Parathyroid adenoma (tissue), 2 donors: ENCODE measurements around the gene SUB1.

Experiments used
- H2AFZ ChIP-seq: fragments of 300-600 bp; sonication (generic); one replicate; pipeline ENCODE4 v1.7.0; 2017; ENCODE audit warnings: antibody characterized with exemption, mild to moderate bottlenecking
- H3K27ac ChIP-seq: fragments of 300-600 bp; sonication (generic); one replicate; pipeline ENCODE4 v1.7.0; 2017
- H3K27me3 ChIP-seq: fragments of 300-600 bp; sonication (generic); one replicate; pipeline ENCODE4 v1.7.0; 2017; ENCODE audit warnings: low read length; ENCODE audit not compliant: control insufficient read depth, insufficient read depth
- H3K36me3 ChIP-seq: fragments of 300-600 bp; sonication (generic); one replicate; pipeline ENCODE4 v1.7.0; 2017; ENCODE audit warnings: low read length; ENCODE audit not compliant: control insufficient read depth, insufficient read depth
- H3K4me1 ChIP-seq: fragments of 300-600 bp; sonication (generic); one replicate; pipeline ENCODE4 v1.7.0; 2017; ENCODE audit warnings: control low read depth
- H3K4me2 ChIP-seq: fragments of 300-600 bp; sonication (generic); one replicate; pipeline ENCODE4 v1.7.0; 2017; ENCODE audit warnings: low read length
- H3K4me3 ChIP-seq: fragments of 300-600 bp; sonication (generic); one replicate; pipeline ENCODE4 v1.7.0; 2017; ENCODE audit warnings: low read depth, low read length
- H3K79me2 ChIP-seq: fragments of 300-600 bp; sonication (generic); one replicate; pipeline ENCODE4 v1.7.0; 2017; ENCODE audit warnings: control low read depth
- H3K9ac ChIP-seq: fragments of 300-600 bp; sonication (generic); one replicate; pipeline ENCODE4 v1.7.0; 2017; ENCODE audit warnings: mild to moderate bottlenecking
- H3K9me3 ChIP-seq: fragments of 300-600 bp; sonication (generic); one replicate; pipeline ENCODE4 v1.7.0; 2017; ENCODE audit warnings: low read length; ENCODE audit not compliant: control insufficient read depth
- TF ChIP-seq, protein P1 (sequence below): fragments of 300-600 bp; sonication (generic); IDR thresholded peaks from one replicate; pipeline ENCODE4 v1.7.0; 2017; ENCODE audit warnings: antibody characterized with exemption, mild to moderate bottlenecking
- donor health status: primary hyperparathyroidism.

Gene SUB1

DNA sequence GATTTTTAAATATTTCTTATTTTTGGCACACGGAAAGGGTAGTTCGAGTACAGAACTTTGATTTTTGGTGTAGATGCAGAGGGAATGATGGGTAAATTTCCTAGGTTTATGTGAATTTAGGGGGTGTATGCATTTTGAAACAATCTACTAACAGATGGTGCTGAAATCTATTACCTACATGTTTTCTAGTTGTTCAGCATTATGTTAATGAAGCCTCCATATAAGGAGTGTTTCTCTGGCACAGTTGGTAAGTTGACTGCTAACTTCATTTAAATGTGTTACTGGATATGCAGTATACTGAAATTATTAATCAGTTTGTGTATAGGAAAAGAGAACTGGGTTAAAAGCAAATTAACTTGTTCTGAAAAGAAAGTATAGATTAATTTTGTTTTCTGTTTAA lies 17.5 kb downstream of the SUB1 start:
- H3K9ac ChIP-seq = no peak overlapping the region
- peaks cover 3% of the 10 kb centered on the region for H3K79me2 ChIP-seq
- H3K4me1 ChIP-seq = peaks cover 4% of the 10 kb centered on the region
- H3K27ac ChIP-seq = no peak overlapping the region
- TF ChIP-seq, protein P1, sequence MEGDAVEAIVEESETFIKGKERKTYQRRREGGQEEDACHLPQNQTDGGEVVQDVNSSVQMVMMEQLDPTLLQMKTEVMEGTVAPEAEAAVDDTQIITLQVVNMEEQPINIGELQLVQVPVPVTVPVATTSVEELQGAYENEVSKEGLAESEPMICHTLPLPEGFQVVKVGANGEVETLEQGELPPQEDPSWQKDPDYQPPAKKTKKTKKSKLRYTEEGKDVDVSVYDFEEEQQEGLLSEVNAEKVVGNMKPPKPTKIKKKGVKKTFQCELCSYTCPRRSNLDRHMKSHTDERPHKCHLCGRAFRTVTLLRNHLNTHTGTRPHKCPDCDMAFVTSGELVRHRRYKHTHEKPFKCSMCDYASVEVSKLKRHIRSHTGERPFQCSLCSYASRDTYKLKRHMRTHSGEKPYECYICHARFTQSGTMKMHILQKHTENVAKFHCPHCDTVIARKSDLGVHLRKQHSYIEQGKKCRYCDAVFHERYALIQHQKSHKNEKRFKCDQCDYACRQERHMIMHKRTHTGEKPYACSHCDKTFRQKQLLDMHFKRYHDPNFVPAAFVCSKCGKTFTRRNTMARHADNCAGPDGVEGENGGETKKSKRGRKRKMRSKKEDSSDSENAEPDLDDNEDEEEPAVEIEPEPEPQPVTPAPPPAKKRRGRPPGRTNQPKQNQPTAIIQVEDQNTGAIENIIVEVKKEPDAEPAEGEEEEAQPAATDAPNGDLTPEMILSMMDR = no peak
- no peak overlapping the region for H3K4me2 ChIP-seq
- no peak overlapping the region for H3K4me3 ChIP-seq
- no peaks in the 10 kb centered on the region for H3K27me3 ChIP-seq
- no peaks in the 10 kb centered on the region for H3K9me3 ChIP-seq
- H3K36me3 ChIP-seq = peaks cover 5% of the 10 kb centered on the region
- H2AFZ ChIP-seq = no peak overlapping the region

DNA sequence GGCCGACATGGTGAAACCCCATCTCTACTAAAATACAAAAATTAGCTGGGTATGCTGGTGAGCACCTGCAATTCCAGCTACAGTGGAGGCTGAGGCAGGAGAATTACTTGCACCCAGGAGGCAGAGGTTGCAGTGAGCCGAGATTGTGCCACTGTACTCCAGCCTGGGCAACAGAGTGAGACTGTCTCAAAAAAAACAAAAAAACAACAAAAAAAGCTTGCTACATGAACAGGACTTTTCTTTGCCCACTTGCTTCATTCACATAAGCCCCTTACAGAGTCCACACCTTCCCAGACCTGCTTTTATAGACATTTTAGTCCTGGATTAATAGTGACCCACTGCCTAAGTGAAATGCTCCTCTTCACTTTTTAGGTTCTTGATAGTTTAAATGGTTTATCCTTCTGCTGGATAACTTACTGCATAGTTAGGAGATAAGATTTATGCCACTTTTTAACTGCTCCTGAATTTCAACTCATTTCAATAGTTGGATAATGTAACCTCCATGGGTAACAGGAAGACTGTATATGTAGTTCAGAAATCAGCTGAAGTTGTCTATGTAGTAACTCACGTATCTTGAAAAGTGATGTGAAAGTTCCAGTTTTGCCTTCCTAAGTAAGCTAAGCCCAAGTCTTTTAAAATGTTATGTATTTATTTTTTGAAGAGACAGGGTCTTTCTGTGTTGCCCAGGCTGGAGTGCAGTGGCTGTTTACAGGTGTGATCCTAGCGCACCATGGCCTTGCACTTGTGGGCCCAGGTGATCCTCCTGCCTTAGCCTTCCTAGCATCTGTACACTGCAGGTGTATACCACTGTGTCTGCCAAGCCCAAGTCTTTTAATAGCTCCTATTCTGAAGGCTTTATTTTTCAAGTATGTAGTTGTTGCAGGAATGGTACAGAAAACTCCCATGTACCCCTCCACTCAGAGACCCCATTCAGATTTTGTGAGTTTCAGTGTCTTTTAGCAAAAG lies 19.7 kb downstream of the SUB1 start:
- peaks cover 4% of the 10 kb centered on the region for H3K4me1 ChIP-seq
- H3K36me3 ChIP-seq = peaks cover 3% of the 10 kb centered on the region
- H3K4me2 ChIP-seq = no peak overlapping the region
- no peak overlapping the region for H3K27ac ChIP-seq
- TF ChIP-seq, protein P1 = no peak
- no peak overlapping the region for H2AFZ ChIP-seq
- H3K9me3 ChIP-seq = no peaks in the 10 kb centered on the region
- H3K27me3 ChIP-seq = no peaks in the 10 kb centered on the region
- H3K9ac ChIP-seq = no peak overlapping the region
- H3K4me3 ChIP-seq = no peak overlapping the region
- H3K79me2 ChIP-seq = peaks cover 3% of the 10 kb centered on the region

DNA sequence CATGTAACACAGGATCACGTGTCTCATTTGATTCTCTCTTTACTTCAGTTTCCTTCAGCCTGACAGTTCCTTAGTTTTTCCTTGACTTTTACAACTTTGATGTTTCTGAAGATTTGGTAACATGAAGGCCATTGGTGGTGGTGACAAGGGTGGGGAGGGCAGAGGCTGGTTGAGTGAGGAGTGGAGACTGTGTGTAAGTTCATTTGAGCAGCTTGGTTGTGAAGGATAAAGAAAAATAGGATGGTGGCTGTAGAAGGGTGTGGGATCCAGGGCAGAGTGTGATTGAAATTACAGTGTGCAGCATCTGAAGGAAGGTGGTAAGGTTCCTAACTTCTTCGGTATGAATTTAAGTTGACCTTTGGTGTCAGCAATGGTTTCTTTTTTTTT lies 20.4 kb downstream of the SUB1 start:
- TF ChIP-seq, protein P1 = no peak

DNA sequence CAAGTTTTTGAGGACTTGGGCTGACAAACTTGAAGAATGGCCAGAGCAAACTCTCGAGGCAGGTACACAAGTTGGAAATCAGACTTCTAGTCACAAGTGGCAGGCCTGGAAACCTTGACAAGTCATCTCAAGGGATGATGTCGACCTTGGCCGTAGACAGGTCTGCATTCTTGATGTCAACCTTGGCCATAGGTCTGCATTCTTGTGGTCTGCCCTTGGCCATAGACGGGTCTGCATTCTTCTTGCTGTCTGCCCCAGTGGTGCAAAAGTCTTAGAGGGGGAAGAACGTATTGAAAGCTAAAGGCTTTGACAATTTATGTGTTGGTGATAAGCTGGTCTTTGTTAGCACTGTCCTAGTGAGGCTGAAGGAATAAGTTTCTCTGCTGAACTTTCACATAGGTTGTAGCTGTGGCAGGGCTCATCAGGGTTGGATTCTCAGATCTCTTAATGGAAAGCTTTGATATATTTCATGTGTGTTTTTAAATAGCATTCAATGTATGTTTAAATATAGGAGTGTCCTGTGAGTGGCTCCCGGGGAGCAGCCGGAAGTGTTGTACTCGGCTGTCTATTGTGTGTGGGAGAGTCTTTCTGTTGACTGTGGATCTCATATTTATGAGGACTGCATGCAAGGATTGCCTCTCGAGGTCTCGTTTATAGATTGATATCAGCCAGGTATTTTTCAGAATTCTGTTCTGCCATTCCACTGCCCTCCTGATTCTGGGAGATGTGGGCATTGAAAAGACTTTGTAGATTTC lies 27.0 kb downstream of the SUB1 start:
- TF ChIP-seq, protein P1 = no peak

More for the DNA sequence above, 20.4 kb downstream of the SUB1 start:
- Histone ChIP-seq H2AFZ (no peak overlapping the region), H3K4me3 (no peak overlapping the region), H3K4me1 (peaks cover 4% of the 10 kb centered on the region), H3K27me3 (no peaks in the 10 kb centered on the region), H3K27ac (no peak overlapping the region), H3K79me2 (no peaks in the 10 kb centered on the region), H3K4me2 (no peak overlapping the region), H3K36me3 (peaks cover 3% of the 10 kb centered on the region), H3K9ac (no peak overlapping the region), H3K9me3 (no peaks in the 10 kb centered on the region)

More for the DNA sequence above, 27.0 kb downstream of the SUB1 start:
- H3K79me2 ChIP-seq = no peaks in the 10 kb centered on the region
- H3K4me3 ChIP-seq = no peak overlapping the region
- no peaks in the 10 kb centered on the region for H3K27me3 ChIP-seq
- no peak overlapping the region for H3K27ac ChIP-seq
- H3K36me3 ChIP-seq = no peaks in the 10 kb centered on the region
- H2AFZ ChIP-seq = peak overlapping the region; percentile 52
- peaks cover 11% of the 10 kb centered on the region for H3K4me1 ChIP-seq
- no peak overlapping the region for H3K4me2 ChIP-seq
- no peaks in the 10 kb centered on the region for H3K9me3 ChIP-seq
- no peak overlapping the region for H3K9ac ChIP-seq
